Spleen (tissue), 7 donors: Measurements from ENCODE around the gene FKBP9.

ENCODE experiments used
- POLR2A ChIP-seq, 3 donors: fragments of 450-650 bp; IDR thresholded peaks; one replicate each; pipeline ENCODE4 v1.5.1; 2017; ENCODE audit warnings: antibody characterized with exemption in 3 of 3, mild to moderate bottlenecking in 1 of 3
- TF ChIP-seq, protein P1 (sequence below), 11 experiments: fragments of 200-600 bp in 7 of 11; fragments of 450-650 bp in 4 of 11; sonication (generic) in 4 of 11; IDR thresholded peaks in 8 of 11; conservative IDR thresholded peaks in 3 of 11; 1 replicate in 7 of 11; 2 replicates in 4 of 11; pipeline versions ENCODE4 v1.4.0 to v1.8.0; 2016 to 2021; ENCODE audit warnings: antibody characterized with exemption in 11 of 11, inconsistent platforms in 4 of 11, mild to moderate bottlenecking in 1 of 11
- donor health status: DM: no; HTN: no; CAD: no; lungs with moderate emphysema.
- donor health status: DM: no; HTN: no; CAD: no.
- donor health status: DM: no; HTN: no; CAD: no.

DNA sequence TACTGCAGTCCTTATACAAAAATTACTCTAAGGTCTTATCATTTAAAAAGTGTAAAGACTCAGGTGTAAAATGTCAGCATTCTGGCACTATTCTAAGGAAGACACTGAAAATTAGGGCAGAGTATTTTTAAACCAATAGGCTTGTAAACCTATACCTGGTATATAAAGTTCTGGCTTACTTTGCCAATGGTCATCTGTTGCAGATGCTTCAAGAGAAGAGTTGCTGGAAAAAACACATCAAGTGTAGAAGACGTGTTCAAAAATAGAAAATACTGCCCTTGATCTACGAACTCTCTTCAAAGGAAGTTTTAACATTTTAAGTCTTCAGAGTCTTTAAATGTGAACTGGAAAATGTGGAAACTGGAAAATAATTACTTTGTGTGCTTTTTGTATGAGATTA, 81.4 kb downstream of the FKBP9 start:
- TF ChIP-seq, protein P1, sequence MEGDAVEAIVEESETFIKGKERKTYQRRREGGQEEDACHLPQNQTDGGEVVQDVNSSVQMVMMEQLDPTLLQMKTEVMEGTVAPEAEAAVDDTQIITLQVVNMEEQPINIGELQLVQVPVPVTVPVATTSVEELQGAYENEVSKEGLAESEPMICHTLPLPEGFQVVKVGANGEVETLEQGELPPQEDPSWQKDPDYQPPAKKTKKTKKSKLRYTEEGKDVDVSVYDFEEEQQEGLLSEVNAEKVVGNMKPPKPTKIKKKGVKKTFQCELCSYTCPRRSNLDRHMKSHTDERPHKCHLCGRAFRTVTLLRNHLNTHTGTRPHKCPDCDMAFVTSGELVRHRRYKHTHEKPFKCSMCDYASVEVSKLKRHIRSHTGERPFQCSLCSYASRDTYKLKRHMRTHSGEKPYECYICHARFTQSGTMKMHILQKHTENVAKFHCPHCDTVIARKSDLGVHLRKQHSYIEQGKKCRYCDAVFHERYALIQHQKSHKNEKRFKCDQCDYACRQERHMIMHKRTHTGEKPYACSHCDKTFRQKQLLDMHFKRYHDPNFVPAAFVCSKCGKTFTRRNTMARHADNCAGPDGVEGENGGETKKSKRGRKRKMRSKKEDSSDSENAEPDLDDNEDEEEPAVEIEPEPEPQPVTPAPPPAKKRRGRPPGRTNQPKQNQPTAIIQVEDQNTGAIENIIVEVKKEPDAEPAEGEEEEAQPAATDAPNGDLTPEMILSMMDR (IDR thresholded peaks at IDR 0.05 in 8 of 11, conservative IDR thresholded peaks at IDR 0.05 in 3 of 11): no peak
- no peak for TF ChIP-seq POLR2A (IDR thresholded peaks at IDR 0.05)
